IPS DF 4.7 (cell line): ENCODE data around the gene PAX6.

Source experiments
- DNase-seq: peaks from one replicate; pipeline ENCODE4 v3.0.0-alpha.2; 2013; ENCODE audit warnings: low spot score; ENCODE audit errors: extremely low read depth

The PAX6 gene

DNA sequence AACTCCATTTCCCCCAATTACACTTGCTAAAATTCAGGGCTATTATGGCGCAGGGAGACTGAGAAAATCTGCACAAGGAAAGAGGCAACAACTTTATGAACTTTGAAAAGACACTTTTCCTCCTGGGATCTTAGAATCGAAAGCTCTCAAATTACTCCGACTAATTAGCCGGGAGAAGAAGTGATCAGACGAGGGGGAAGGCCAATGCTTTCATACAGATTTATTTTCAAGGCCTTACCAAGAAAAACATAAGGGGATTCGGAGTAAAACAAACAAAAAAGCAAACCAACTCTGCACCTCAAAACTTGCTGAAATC, 1.6 kb downstream of the PAX6 start:
- DNase-seq: no peak

DNA sequence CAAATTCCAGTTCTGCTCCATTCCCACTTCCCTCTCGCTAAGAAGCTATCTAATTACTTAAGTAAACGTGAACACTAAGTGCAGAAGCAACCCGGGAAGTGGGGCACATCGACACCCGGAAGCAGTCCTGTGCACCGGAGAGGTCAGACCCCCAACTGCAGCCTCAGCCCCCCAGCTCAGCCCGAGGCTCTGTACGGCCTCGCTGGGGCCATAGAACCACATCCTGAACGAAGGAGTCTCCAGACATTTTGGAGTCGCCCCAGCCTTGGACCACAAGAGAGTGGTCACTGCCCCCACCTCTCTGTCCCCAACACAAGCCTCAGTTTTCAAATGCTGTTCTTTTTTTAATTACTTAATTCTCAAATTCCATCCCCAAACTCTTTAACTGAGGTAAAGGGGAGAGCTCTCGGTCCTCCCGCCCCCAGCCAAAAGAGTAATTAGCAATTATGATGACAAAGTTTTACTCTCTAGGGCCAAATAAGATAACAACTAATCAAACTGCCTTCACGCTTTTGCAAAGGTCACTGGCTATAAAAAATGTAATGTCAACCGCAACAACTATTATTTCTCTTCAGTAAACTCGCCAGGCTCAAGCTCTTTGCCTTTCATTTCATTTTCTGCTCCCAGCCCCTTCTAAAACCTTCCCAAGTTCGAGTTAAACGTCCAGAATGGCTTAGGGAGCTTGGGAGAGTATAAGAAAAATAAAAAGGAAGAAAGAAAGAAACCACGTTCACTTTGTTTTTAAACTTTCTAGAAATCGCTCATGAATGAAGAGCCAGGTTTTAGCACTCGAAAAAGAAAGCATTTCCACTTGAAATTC, 2.2 kb downstream of the PAX6 start:
- no peak for DNase-seq

DNA sequence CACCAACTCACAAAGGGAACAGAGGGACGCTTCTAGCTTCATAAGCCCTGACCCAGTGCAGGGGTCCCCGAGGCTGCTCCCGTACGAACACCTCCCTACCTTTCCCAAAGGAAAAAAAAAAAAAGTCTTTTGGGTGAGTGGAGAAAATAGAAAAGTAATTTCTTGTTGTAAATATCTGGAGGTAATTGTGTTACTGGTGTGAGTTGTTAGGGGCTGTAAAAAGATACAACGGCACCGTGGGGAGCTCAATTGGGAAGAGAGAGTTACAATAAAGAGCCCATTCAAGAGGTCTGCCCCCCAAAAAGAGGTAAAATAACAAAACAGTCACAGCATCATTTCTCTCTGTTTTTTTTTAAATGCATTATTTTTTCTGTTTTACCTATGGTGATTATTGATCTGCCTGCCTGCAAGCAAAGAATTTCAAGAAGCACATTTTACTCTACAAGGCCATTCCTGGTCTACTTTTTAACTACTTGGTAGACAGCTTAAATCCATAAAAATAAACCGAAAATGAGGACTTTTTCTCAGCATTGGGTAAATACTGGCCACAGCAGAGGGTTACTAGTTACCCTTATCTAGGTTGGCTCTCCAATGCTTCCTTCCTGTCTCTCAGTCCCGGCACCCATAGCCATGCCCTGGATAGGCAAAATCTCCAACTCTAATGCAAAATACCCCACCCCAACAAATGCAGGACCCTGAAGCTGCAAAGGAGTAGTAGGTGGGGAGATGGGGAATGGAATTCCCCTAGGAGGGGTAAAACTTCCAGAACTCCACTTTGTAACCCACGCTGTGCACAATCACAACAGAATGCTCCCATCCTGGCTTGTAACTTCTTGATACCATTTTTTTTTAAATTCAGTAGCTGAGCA, 3.1 kb downstream of the PAX6 start:
- DNase-seq: no peak

DNA sequence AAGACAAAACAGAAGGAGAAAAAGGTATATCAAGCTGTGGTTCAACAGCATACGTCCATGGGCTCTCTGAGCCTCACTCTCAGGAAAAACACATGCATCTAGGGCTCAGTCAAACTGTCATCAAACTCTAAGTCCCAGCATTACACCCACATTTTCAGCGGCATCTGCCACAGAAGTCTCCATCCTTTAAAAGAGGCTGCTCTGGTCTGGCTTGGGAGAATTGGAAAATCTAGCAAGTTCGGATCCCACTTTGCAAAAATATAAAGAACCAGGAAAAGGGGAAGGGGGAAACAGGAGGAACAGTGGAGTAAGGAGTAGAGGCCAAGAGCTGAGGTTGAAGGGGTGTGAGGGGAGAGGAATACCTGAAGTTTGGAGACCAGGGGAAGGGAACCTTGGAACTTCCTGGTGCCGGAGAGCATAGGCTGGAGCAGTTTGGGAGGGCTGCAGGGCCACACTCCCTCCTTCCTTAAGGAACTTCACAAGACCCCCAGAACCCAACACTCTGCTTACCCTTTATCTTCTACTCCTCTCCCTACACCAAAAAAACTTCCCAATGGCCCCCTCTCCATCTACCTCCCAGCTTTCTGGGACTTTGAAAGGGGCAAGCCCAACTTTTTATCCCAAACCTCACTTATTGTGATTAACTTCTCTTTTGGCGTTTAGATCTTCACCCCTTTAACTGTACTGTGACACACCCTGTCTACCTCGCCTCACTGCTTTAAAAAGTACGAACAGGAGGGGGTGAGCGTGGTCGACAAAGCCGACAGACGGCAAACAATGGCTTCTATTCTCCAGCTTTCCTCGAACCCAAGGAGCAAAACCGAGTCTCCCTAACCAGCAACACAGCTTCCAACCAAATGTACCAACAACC, 4.0 kb downstream of the PAX6 start:
- no peak for DNase-seq

DNA sequence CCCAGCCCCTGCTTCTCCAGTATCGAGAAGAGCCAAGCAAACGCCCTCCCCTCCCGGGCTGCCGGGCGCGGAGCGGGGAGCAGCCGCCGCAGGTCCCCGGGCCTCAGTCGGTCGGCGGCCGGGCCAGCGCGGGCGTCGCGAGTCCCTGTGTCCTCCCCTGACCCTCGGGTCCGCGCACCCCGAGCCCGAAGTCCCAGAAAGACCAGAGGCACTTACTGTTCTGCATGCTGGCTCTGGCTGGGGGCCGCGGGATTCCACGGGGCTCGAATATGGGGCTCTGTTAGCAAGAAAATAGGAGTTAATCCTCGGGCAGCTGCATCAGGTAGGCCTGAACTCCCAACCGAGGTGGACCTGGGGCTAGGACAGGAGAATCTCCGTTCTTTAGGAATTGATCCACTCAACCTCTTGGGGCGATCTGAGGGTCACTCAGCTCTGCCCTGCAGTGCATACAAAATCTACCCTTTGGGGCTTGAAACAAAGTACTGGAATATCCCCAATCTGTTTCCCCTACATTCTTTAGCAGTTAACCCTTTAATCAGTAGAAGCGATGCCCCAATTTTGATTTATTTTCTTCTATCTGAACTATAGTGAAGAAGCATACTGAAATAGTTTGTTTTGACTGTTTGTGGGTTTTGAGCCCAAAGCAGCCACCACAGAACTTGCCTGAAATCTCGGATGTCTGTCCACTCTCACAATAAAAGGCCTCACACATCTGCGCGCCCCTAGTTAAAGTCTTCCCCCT, 4.8 kb downstream of the PAX6 start:
- DNase-seq: no peak

DNA sequence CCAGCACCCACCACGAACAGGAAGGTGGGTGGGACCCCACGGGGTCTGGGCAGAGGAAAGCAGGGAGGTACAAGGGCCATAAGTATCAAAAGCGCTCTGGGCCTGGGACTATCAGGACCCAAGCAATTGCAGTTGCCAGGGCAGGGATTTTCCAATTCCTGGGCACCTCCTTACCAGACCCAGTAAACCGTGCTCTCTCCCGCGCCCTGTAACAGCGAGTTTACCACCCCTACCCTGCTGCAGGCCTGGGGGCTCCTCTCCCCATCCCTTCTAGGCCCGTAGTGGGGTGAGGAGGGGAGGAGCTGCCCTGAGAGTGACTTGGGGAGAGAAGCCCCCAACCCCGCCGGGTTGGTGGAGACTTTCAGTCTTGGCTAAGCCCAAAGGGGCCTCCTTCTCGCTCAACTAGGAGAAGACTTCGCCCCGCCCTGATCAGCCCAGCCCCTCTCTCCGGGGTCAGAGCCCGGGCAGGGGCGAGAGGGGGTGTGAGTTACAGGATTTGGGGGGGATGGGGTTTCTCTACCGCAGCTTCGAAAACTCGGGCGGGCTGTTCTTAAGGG, 5.4 kb downstream of the PAX6 start:
- no peak for DNase-seq

DNA sequence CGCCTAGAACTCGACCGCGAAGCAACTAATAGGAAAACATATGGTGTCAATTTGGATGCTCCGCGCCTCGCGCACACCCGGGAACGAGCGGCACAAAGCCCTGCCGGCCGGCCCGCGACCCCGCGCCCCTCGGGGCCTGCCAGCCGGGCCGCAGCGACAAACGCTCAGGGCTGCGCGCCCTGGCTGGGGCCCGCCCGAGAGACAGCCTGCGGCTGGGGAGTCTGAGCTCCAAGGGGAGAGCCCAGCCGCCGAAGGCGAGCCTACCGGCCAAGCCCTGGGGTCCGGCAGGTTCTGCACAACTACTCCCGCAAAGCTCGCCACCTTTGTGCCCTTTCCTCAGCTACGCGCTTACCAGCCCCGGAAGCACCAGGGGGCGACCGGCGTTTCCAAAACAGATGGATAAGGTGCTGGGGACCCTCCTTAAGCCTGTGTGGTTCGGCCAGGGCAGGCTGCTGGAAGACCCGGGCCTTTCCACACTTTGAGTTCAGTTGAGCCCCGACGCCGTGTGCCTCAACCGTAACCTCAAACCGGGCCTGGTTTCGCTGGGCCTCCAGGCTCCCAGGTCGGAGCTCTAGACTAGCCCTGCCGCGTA, 6.0 kb downstream of the PAX6 start:
- no peak for DNase-seq

DNA sequence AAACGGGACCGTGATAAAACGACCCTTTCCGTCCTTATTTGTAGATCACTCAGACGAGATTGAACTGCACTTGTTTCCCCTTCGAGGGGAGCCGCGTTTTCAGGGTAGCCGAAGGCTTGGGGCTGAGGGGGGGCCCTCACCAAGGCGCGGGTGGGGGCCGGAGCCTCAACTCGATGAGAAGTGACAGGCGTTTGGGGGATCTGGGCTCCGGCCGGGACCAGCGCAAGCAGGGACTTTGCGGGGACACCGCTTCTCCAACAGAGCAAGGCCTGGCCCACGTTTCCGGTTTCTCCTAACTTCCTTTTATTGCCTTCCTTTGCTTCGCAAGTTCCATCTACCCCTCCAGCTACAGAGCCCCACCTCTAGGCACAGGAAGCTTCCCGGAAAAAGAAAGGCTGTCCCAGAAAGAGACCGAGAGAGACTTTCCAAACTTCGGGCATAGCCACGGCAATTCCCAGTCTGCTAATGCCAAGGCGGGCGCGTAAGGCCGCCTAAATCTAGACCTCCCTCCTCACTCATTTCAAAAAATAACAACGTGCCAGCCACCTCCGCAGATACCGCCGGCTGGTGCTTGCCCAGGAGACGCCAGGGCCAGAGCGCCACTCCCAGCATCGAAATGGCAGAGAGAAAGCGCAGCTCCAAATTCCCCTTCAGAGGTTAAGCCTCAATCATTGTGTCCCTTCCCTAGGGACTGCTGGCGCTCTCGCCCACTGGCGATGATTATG, 6.6 kb downstream of the PAX6 start:
- no peak for DNase-seq

DNA sequence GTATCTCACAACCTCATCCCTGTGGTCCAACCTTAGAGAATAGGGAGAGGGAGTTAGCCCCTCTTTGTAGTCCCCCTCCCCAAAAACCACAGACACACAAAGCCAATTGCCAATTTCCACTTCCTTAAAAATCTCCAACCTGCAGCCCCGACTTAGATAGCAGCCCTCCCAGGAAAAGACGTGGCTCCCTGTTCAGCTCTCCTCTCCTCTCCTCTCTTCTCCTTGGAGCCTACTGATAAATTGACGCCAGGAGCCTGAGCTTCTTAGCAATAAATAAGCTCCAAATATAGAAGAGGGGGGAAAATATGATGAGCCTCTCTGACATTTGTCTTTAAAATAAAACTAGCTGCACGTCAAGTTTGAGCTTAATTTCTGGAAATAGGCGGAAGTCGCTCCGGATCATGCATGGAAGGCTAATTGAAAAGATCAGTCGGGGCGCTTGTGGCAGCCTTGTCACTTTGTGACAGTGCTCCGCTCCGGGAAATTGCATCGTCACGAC, 7.3 kb downstream of the PAX6 start:
- DNase-seq: no peak

DNA sequence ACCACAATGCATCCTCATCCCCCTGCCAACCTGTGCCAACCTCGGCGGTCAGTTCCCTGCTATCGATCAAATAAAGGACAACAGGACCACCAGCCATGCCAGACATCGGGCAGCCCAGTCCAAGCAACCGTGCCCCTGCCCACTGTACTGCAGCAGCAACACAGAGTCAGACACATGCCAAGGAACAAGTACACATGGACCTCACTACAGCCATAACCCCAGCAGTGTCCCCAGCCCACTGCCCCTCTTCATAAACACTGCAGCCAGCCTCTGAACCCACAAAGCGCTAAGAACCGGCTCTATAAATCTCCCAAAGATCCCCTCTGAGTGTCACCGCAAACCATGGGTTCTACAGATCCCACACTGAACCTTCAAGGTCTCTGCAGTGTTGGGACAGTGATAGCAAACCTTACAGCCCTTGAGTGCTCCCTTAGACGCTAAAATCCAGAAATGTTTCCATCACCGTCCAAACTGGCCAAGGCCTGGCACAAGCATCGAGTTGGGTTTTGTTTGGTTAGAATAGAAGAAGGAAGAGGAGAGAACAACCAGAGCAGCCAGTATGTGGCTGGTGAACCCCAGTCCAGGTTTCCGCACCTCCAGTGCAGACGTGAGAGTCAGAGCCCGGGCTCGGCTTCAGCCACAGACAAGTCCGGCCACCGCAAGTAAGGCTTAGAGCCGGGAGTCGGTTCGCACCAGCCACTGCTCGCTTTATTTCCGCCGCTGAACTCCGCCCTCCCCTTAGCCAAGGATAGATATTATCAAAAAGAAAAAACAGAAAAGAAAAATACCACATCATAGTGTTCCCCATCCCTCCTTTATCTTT, 7.9 kb downstream of the PAX6 start:
- no peak for DNase-seq

DNA sequence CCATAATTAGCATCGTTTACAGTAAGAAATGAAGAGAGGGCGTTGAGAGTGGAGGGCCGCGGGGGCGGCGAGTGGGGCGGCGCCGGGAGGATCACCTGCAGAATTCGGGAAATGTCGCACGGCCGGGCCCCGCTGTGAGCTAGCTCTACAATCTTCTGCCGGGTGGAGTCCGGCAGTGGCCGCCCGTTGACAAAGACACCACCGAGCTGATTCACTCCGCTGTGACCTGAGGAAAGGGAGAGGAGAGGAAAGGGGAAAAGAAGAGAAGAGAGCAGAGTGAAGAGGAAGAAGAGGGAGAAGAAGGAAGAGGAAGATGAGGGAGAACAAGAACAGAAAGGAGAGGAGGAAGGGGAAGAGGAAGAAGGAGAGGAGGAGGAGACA, 8.5 kb downstream of the PAX6 start:
- no peak for DNase-seq

DNA sequence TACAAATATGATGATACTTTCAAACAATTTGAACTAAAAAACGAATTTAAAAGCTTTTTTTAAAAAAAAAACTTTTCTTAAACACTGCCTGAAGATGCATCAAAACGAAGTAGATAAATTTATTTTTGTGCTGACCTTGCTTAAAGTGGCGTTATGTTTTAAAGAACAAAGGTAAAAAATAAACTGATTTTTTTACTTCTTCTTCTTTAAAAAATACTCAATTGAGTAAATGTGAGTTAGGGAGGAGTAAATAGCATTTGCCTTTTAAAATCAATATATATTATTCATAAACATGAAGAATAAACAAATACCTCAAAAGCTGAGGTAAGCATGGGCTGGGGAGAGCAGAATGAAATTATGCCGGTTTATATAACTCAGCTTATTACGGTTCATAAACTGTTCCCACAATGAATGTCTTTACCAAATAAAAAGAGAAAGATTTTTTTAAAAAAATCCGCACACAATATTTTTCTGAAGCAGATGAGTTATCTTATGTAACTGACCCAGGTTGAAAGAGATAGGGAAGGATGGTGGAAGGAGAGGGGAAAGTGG, 9.0 kb downstream of the PAX6 start:
- DNase-seq: no peak

DNA sequence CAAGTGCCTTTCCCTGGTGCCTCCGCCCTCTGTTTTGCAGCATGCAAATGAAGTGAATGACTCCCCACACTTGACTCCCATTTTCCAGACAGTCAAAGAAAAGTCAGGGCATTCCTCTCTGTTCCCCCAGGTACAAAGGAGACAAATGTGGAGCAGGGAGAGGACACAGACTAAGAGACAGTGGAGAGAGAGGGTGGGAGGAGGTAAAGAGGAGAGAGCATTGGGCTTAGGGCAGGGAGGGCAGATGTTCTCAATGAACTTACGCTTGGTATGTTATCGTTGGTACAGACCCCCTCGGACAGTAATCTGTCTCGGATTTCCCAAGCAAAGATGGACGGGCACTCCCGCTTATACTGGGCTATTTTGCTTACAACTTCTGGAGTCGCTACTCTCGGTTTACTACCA, 9.8 kb downstream of the PAX6 start:
- DNase-seq: no peak

DNA sequence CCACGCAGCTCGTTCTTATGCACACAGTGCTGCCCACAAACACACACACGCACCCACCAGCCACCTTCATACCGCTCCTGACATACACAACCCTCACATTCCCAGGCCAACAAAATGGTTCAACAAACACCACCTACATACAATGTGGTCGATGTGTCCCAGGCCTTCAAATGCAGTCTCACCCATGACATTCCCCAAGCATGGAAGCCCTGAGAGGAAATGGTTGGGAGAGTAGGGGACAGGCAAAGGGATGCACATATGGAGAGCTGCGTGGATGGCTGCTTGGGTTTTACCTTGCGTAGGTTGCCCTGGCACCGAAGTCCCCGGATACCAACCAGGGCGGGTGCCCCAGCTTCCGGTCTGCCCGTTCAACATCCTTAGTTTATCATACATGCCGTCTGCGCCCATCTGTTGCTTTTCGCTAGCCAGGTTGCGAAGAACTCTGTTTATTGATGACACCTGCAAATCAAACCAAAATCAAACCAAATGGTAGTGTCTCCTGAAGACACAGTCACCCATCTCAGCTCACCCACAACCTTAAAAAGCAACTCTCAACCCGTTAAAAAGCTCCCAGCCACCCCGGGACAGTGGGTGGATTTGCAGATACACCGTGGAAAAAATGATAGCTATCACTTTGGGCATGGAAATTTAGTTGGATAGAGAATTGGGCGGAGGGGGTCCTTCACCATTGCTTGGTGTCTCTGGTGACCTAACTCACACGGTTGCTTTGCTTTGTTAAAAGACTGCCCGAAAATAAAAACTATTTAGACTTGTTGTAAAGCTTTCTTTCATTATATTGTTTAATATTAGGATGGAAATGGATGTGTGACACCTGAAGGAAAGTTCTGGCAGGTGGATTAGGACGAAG, 10.5 kb downstream of the PAX6 start:
- no peak for DNase-seq

DNA sequence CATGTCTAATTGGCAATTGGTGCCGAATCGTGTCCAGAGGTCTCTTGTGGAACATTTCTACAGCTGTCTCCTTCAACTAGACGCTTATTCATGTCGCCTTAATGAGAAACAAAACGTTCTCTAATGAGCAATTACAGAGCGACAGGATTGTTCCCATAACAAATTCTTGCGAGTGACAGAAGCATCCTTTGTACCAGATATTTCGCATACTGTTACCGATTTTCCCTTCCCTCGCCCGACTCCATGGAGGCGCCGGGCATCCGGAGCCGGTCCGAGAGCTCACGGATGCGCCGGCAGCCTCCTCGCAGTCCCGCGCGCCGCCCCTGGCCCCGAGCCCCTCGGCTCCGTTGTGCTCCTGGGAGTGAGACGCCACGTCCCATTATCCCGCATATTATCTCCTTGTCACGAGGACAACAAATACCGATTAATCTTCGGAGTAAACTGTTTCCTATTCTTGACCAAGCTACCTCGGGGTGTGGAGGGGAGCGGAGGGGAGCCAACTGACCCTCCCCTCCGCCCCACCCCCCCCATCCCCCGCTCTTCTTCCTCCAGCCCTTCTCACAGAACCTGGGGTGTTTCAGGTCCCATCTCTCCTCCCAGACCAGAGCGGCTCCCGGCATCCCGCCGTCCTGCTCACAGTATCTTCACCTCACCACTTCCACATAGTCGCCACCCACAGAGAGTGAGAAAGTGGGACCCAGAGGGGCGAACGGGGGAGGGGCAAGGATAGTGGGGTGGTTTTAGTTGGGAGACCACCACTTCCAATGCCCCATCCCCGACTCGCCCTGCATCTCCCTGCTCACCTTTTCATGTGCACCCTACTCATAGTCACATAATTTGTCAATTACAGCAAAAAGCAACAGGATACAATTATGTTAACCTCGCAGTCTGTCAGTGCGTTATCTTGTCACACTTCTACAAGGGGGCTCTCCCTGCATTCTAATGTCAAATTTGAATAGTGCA, 11.4 kb downstream of the PAX6 start:
- no peak for DNase-seq
